ENCODE measurements around the gene FNTB. TPM values are rescaled to one million over a fixed set of nuclear protein-coding genes. Genes with fewer than 3 reads are reported as not detected.

Gene FNTB
- total RNA-seq, 1 experiment from 2014 or later = 14.2 TPM

DNA sequence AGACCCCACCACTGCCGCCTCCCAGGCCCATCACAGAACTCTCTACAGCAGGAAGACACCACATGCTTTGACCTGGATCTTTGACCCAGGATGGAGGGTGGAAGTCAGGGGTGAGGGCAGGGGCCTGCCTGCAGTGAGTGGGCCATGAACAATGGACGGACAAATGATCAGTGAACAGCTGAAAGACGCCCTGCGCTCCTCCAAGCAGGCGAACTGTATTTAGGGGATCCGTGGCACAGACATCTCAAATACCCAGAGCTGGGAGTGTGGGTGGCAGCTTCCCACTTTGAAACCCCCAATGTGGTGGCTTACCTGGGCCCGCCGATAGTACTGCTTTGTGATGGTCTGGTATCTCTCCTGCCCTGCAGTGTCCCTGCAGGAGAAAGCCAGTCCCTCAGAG, 35.4 kb upstream of the FNTB start (continued):
- TF ChIP-seq, protein P1, sequence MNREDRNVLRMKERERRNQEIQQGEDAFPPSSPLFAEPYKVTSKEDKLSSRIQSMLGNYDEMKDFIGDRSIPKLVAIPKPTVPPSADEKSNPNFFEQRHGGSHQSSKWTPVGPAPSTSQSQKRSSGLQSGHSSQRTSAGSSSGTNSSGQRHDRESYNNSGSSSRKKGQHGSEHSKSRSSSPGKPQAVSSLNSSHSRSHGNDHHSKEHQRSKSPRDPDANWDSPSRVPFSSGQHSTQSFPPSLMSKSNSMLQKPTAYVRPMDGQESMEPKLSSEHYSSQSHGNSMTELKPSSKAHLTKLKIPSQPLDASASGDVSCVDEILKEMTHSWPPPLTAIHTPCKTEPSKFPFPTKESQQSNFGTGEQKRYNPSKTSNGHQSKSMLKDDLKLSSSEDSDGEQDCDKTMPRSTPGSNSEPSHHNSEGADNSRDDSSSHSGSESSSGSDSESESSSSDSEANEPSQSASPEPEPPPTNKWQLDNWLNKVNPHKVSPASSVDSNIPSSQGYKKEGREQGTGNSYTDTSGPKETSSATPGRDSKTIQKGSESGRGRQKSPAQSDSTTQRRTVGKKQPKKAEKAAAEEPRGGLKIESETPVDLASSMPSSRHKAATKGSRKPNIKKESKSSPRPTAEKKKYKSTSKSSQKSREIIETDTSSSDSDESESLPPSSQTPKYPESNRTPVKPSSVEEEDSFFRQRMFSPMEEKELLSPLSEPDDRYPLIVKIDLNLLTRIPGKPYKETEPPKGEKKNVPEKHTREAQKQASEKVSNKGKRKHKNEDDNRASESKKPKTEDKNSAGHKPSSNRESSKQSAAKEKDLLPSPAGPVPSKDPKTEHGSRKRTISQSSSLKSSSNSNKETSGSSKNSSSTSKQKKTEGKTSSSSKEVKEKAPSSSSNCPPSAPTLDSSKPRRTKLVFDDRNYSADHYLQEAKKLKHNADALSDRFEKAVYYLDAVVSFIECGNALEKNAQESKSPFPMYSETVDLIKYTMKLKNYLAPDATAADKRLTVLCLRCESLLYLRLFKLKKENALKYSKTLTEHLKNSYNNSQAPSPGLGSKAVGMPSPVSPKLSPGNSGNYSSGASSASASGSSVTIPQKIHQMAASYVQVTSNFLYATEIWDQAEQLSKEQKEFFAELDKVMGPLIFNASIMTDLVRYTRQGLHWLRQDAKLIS (CRISPR knock-in tag; IDR thresholded peaks at IDR 0.05; ENCODE audit: borderline replicate concordance) = no peak
- TF ChIP-seq, protein P2, sequence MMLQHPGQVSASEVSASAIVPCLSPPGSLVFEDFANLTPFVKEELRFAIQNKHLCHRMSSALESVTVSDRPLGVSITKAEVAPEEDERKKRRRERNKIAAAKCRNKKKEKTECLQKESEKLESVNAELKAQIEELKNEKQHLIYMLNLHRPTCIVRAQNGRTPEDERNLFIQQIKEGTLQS (CRISPR knock-in tag; conservative IDR thresholded peaks at IDR 0.05) = no peak
- TF ChIP-seq NR1H2 (CRISPR knock-in tag; IDR thresholded peaks at IDR 0.05) (no peak), CREM (CRISPR knock-in tag; IDR thresholded peaks at IDR 0.05) (no peak), ZNF219 (CRISPR knock-in tag; IDR thresholded peaks at IDR 0.05; ENCODE audit: borderline replicate concordance) (no peak), SMAD3 (CRISPR knock-in tag; IDR thresholded peaks at IDR 0.05; ENCODE audit: borderline replicate concordance) (no peak)
- TF ChIP-seq, protein P3, sequence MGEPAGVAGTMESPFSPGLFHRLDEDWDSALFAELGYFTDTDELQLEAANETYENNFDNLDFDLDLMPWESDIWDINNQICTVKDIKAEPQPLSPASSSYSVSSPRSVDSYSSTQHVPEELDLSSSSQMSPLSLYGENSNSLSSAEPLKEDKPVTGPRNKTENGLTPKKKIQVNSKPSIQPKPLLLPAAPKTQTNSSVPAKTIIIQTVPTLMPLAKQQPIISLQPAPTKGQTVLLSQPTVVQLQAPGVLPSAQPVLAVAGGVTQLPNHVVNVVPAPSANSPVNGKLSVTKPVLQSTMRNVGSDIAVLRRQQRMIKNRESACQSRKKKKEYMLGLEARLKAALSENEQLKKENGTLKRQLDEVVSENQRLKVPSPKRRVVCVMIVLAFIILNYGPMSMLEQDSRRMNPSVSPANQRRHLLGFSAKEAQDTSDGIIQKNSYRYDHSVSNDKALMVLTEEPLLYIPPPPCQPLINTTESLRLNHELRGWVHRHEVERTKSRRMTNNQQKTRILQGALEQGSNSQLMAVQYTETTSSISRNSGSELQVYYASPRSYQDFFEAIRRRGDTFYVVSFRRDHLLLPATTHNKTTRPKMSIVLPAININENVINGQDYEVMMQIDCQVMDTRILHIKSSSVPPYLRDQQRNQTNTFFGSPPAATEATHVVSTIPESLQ (CRISPR knock-in tag; IDR thresholded peaks at IDR 0.05) = no peak
- TF ChIP-seq, protein P4, sequence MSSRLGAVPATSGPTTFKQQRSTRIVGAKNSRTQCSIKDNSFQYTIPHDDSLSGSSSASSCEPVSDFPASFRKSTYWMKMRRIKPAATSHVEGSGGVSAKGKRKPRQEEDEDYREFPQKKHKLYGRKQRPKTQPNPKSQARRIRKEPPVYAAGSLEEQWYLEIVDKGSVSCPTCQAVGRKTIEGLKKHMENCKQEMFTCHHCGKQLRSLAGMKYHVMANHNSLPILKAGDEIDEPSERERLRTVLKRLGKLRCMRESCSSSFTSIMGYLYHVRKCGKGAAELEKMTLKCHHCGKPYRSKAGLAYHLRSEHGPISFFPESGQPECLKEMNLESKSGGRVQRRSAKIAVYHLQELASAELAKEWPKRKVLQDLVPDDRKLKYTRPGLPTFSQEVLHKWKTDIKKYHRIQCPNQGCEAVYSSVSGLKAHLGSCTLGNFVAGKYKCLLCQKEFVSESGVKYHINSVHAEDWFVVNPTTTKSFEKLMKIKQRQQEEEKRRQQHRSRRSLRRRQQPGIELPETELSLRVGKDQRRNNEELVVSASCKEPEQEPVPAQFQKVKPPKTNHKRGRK (CRISPR knock-in tag; IDR thresholded peaks at IDR 0.05; ENCODE audit: borderline replicate concordance) = no peak
- TF ChIP-seq, protein P5, sequence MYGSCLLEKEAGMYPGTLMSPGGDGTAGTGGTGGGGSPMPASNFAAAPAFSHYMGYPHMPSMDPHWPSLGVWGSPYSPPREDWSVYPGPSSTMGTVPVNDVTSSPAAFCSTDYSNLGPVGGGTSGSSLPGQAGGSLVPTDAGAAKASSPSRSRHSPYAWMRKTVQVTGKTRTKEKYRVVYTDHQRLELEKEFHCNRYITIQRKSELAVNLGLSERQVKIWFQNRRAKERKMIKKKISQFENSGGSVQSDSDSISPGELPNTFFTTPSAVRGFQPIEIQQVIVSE (CRISPR knock-in tag; IDR thresholded peaks at IDR 0.05; ENCODE audit: borderline replicate concordance) = no peak
- TF ChIP-seq, protein P6, sequence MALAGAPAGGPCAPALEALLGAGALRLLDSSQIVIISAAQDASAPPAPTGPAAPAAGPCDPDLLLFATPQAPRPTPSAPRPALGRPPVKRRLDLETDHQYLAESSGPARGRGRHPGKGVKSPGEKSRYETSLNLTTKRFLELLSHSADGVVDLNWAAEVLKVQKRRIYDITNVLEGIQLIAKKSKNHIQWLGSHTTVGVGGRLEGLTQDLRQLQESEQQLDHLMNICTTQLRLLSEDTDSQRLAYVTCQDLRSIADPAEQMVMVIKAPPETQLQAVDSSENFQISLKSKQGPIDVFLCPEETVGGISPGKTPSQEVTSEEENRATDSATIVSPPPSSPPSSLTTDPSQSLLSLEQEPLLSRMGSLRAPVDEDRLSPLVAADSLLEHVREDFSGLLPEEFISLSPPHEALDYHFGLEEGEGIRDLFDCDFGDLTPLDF (CRISPR knock-in tag; IDR thresholded peaks at IDR 0.05) = no peak
- TF ChIP-seq, protein P7, sequence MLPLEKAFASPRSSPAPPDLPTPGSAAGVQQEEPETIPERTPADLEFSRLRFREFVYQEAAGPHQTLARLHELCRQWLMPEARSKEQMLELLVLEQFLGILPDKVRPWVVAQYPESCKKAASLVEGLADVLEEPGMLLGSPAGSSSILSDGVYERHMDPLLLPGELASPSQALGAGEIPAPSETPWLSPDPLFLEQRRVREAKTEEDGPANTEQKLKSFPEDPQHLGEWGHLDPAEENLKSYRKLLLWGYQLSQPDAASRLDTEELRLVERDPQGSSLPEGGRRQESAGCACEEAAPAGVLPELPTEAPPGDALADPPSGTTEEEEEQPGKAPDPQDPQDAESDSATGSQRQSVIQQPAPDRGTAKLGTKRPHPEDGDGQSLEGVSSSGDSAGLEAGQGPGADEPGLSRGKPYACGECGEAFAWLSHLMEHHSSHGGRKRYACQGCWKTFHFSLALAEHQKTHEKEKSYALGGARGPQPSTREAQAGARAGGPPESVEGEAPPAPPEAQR (CRISPR knock-in tag; IDR thresholded peaks at IDR 0.05) = no peak
- TF ChIP-seq, protein P8, sequence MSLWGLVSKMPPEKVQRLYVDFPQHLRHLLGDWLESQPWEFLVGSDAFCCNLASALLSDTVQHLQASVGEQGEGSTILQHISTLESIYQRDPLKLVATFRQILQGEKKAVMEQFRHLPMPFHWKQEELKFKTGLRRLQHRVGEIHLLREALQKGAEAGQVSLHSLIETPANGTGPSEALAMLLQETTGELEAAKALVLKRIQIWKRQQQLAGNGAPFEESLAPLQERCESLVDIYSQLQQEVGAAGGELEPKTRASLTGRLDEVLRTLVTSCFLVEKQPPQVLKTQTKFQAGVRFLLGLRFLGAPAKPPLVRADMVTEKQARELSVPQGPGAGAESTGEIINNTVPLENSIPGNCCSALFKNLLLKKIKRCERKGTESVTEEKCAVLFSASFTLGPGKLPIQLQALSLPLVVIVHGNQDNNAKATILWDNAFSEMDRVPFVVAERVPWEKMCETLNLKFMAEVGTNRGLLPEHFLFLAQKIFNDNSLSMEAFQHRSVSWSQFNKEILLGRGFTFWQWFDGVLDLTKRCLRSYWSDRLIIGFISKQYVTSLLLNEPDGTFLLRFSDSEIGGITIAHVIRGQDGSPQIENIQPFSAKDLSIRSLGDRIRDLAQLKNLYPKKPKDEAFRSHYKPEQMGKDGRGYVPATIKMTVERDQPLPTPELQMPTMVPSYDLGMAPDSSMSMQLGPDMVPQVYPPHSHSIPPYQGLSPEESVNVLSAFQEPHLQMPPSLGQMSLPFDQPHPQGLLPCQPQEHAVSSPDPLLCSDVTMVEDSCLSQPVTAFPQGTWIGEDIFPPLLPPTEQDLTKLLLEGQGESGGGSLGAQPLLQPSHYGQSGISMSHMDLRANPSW (CRISPR knock-in tag; conservative IDR thresholded peaks at IDR 0.05; ENCODE audit: low read depth) = no peak
- TF ChIP-seq, protein P9, sequence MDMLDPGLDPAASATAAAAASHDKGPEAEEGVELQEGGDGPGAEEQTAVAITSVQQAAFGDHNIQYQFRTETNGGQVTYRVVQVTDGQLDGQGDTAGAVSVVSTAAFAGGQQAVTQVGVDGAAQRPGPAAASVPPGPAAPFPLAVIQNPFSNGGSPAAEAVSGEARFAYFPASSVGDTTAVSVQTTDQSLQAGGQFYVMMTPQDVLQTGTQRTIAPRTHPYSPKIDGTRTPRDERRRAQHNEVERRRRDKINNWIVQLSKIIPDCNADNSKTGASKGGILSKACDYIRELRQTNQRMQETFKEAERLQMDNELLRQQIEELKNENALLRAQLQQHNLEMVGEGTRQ (CRISPR knock-in tag; IDR thresholded peaks at IDR 0.05) = no peak
